H1 (cell line): ENCODE data around the gene CFAP221. TPM values are rescaled to one million over a fixed set of nuclear protein-coding genes. Genes with fewer than 3 reads are reported as not detected.

Experiments
- CTCF ChIA-PET: fragments of 300-600 bp; sonication (Branson Sonifier 250); formaldehyde crosslinking; loops from one replicate; lab custom pipeline; 2021; ENCODE audit not compliant: partially characterized antibody; lab: Charles Lee
- POLR2A ChIA-PET: fragments of 300-600 bp; sonication (Branson Sonifier 250); formaldehyde crosslinking; loops from one replicate; lab custom pipeline; 2021; ENCODE audit warnings: inconsistent platforms; ENCODE audit not compliant: partially characterized antibody; lab: Charles Lee
- DNase-seq, 2 experiments: peaks; one replicate each; pipeline versions ENCODE4 v3.0.0 to v3.0.0-alpha.2; 2010 to 2022; ENCODE audit warnings: low spot score in 2 of 2, low read depth in 1 of 2, mixed read lengths in 1 of 2
- FAIRE-seq: peaks from 2 replicates; lab custom pipeline; 2011; peaks lifted over from hg19 to GRCh38; lab: Jason Lieb, UNC
- H2AFZ ChIP-seq: 2 replicates; pipeline ENCODE4 v1.8.1; 2012; ENCODE audit warnings: low read length, inconsistent platforms
- H2AK5ac ChIP-seq: 2 replicates; pipeline ENCODE4 v1.6.1; 2013; ENCODE audit warnings: low read depth, low read length
- H2BK120ac ChIP-seq: replicated peaks from 2 replicates; pipeline ENCODE3; 2013; ENCODE audit warnings: low read depth, low read length, inconsistent platforms
- H2BK12ac ChIP-seq: 2 replicates; pipeline ENCODE4 v1.6.1; 2013; ENCODE audit warnings: low read depth, low read length
- H2BK15ac ChIP-seq: 2 replicates; pipeline ENCODE4 v1.6.1; 2013; ENCODE audit warnings: low read length
- H2BK20ac ChIP-seq: 2 replicates; pipeline ENCODE4 v1.6.1; 2013; ENCODE audit warnings: low read length
- H2BK5ac ChIP-seq: 2 replicates; pipeline ENCODE4 v1.6.1; 2013; ENCODE audit warnings: low read depth, low read length
- H3K14ac ChIP-seq: 2 replicates; pipeline ENCODE4 v1.6.1; 2013; ENCODE audit warnings: inconsistent platforms; ENCODE audit not compliant: insufficient read length
- H3K18ac ChIP-seq: 2 replicates; pipeline ENCODE4 v1.6.1; 2013; ENCODE audit warnings: low read length; ENCODE audit errors: extremely low read depth
- H3K23ac ChIP-seq: 2 replicates; pipeline ENCODE4 v1.6.1; 2013; ENCODE audit warnings: inconsistent platforms; ENCODE audit not compliant: insufficient read length
- H3K23me2 ChIP-seq: 2 replicates; pipeline ENCODE4 v1.6.1; 2013; ENCODE audit warnings: low read depth, low read length
- H3K27ac ChIP-seq: 2 replicates; pipeline ENCODE4 v1.6.1; 2011; ENCODE audit warnings: low read depth, low read length, inconsistent platforms
- H3K27me3 ChIP-seq, 4 experiments: replicated peaks in 1 of 4; 1 replicate in 1 of 4; 2 replicates in 3 of 4; pipeline versions ENCODE4 v1.6.1 to v1.8.1; 2011 to 2013; ENCODE audit warnings: low read length in 3 of 4, mild to moderate bottlenecking in 3 of 4, inconsistent platforms in 2 of 4, mixed read lengths in 2 of 4, moderate library complexity in 1 of 4; ENCODE audit not compliant: control insufficient read depth in 3 of 4, insufficient read depth in 3 of 4; ENCODE audit errors: extremely low read depth in 1 of 4
- H3K36me3 ChIP-seq, 4 experiments: 2 replicates each; pipeline versions ENCODE4 v1.6.1 to v1.8.1; 2011 to 2013; ENCODE audit warnings: mild to moderate bottlenecking in 4 of 4, low read length in 3 of 4, moderate library complexity in 2 of 4, control low read depth in 1 of 4, inconsistent platforms in 1 of 4; ENCODE audit not compliant: insufficient read depth in 4 of 4, control insufficient read depth in 2 of 4
- H3K4ac ChIP-seq: replicated peaks from 2 replicates; pipeline ENCODE3; 2013; ENCODE audit warnings: low read length, low read depth, mixed read lengths, inconsistent platforms; ENCODE audit not compliant: insufficient read length
- H3K4me1 ChIP-seq, 4 experiments: replicated peaks in 1 of 4; 1 replicate in 1 of 4; 2 replicates in 3 of 4; pipeline versions ENCODE4 v1.6.1 to v1.8.1; 2011 to 2013; ENCODE audit warnings: low read length in 3 of 4, inconsistent platforms in 2 of 4, mixed read lengths in 1 of 4; ENCODE audit not compliant: insufficient read depth in 4 of 4, control insufficient read depth in 3 of 4
- H3K4me2 ChIP-seq, 2 experiments: 2 replicates each; pipeline versions ENCODE4 v1.6.1 to v1.8.1; 2011 to 2013; ENCODE audit warnings: low read depth in 2 of 2, low read length in 2 of 2, control low read depth in 1 of 2, inconsistent platforms in 1 of 2, mild to moderate bottlenecking in 1 of 2; ENCODE audit not compliant: insufficient read depth in 1 of 2
- H3K4me3 ChIP-seq, 4 experiments: fragments of 200-600, 300-600 bp in 1 of 4; sonication (generic), shearing (Covaris generic), sonication (Bioruptor Twin) in 1 of 4; 2 replicates each; pipeline versions ENCODE4 v1.5.1 to v1.8.1; 2011 to 2016; ENCODE audit warnings: low read length in 4 of 4, low read depth in 3 of 4, control low read depth in 2 of 4, inconsistent platforms in 2 of 4, mild to moderate bottlenecking in 2 of 4, mixed read lengths in 1 of 4, moderate library complexity in 1 of 4; ENCODE audit not compliant: insufficient read depth in 2 of 4; ENCODE audit errors: extremely low read depth in 1 of 4
- H3K56ac ChIP-seq: replicated peaks from 2 replicates; pipeline ENCODE3; 2013; ENCODE audit warnings: low read depth, mild to moderate bottlenecking, mixed read lengths, low read length, inconsistent platforms; ENCODE audit not compliant: insufficient read length
- H3K79me1 ChIP-seq: 2 replicates; pipeline ENCODE4 v1.6.1; 2013; ENCODE audit warnings: low read depth, low read length, control low read depth
- H3K79me2 ChIP-seq, 2 experiments: 2 replicates each; pipeline versions ENCODE4 v1.6.1 to v1.8.1; 2012 to 2013; ENCODE audit warnings: low read length in 2 of 2, mild to moderate bottlenecking in 2 of 2, inconsistent platforms in 1 of 2; ENCODE audit not compliant: insufficient read depth in 2 of 2, control insufficient read depth in 1 of 2
- H3K9ac ChIP-seq, 4 experiments: replicated peaks in 1 of 4; 1 replicate in 1 of 4; 2 replicates in 3 of 4; pipeline versions ENCODE4 v1.6.1 to v1.8.1; 2011 to 2013; ENCODE audit warnings: low read depth in 3 of 4, low read length in 3 of 4, control low read depth in 2 of 4, mild to moderate bottlenecking in 2 of 4, moderate library complexity in 2 of 4, inconsistent platforms in 1 of 4; ENCODE audit errors: extremely low read depth in 1 of 4
- H3K9me3 ChIP-seq, 2 experiments: 2 replicates each; pipeline versions ENCODE4 v1.6.1 to v1.8.1; 2012 to 2013; ENCODE audit warnings: mild to moderate bottlenecking in 2 of 2, moderate library complexity in 2 of 2, control low read depth in 1 of 2, inconsistent platforms in 1 of 2, low read depth in 1 of 2, low read length in 1 of 2, mixed read lengths in 1 of 2; ENCODE audit not compliant: insufficient read depth in 2 of 2
- H4K20me1 ChIP-seq, 2 experiments: replicated peaks in 1 of 2; 2 replicates each; pipeline versions ENCODE3 to v1.8.1; 2011 to 2013; ENCODE audit warnings: inconsistent platforms in 2 of 2, low read length in 2 of 2, mild to moderate bottlenecking in 1 of 2; ENCODE audit not compliant: insufficient read depth in 2 of 2, control insufficient read depth in 1 of 2
- H4K5ac ChIP-seq: 2 replicates; pipeline ENCODE4 v1.6.1; 2013; ENCODE audit warnings: low read length, low read depth, mixed read lengths, inconsistent platforms; ENCODE audit not compliant: insufficient read length
- H4K8ac ChIP-seq: 2 replicates; pipeline ENCODE4 v1.8.0; 2013; ENCODE audit warnings: mild to moderate bottlenecking, moderate library complexity, low read length, inconsistent platforms; ENCODE audit not compliant: insufficient read depth; ENCODE audit errors: extremely low read depth
- H4K91ac ChIP-seq: replicated peaks from 2 replicates; pipeline ENCODE3; 2013; ENCODE audit warnings: low read length, mixed read lengths, inconsistent platforms; ENCODE audit not compliant: insufficient read length
- CBX8 ChIP-seq: fragments of 300-800, 300-1000 bp; sonication (generic); IDR thresholded peaks from 2 replicates; pipeline ENCODE4 v1.7.1; 2016; ENCODE audit warnings: low read depth, low read length, borderline replicate concordance
- RBBP5 ChIP-seq: IDR thresholded peaks from 2 replicates; pipeline ENCODE4 v1.7.1; 2012; ENCODE audit warnings: low read depth, mild to moderate bottlenecking, inconsistent platforms, low read length, moderate library complexity, borderline replicate concordance
- SIRT6 ChIP-seq: IDR thresholded peaks from one replicate; pipeline ENCODE4 v1.7.1; 2012; ENCODE audit warnings: low read length, inconsistent platforms
- SP1 ChIP-seq: IDR thresholded peaks from 2 replicates; pipeline ENCODE4 v1.6.1; 2011; ENCODE audit warnings: low read depth, low read length
- TAF7 ChIP-seq: optimal IDR thresholded peaks from 2 replicates; pipeline ENCODE3; 2011; ENCODE audit warnings: low read depth, mild to moderate bottlenecking, inconsistent platforms, low read length, moderate library complexity, borderline replicate concordance
- WGBS, 2 experiments: shearing (Covaris generic) in 1 of 2; methylation state at CpG; one replicate each; pipeline versions ENCODE4 v1.1.6 to v1.1.7; 2013 to 2015; ENCODE audit warnings: low lambda C conversion rate in 2 of 2, mixed read lengths in 2 of 2, inconsistent platforms in 1 of 2, low coverage in 1 of 2, missing lambda C conversion rate in 1 of 2; ENCODE audit not compliant: insufficient replicate concordance in 2 of 2, insufficient coverage in 1 of 2, insufficient read length in 1 of 2; ENCODE audit errors: extremely low coverage in 1 of 2, missing lambda C conversion rate in 1 of 2; 5-methylcytosine and 5-hydroxymethylcytosine counted together
- polyA plus RNA-seq, 7 experiments: library from polyadenylated mRNA; depleted of rRNA in 3 of 7; stranded (reverse) in 5 of 7; unstranded in 2 of 7; fragments of >200 nt in 5 of 7; fragments of 200-250 nt in 2 of 7; gene quantifications; 1 replicate in 5 of 7; 2 replicates in 1 of 7; 4 replicates in 1 of 7; pipeline versions ENCODE4 v1.2.1 to v1.2.3, GENCODE V29; 2011 to 2013; ENCODE audit warnings: missing spikeins in 2 of 7, mixed read lengths in 2 of 7
- total RNA-seq: library from RNA; stranded (reverse); fragmentation: NEBNext Ultra II Directional; extraction: Animal tissue kit (Norgen Biotek cat#: 25700); gene quantifications from 2 replicates; pipeline ENCODE4 v1.2.1, GENCODE V29; 2021
- TF ChIP-seq, protein P1 (sequence below), 3 experiments: IDR thresholded peaks; 1 replicate in 2 of 3; 2 replicates in 1 of 3; pipeline versions ENCODE4 v1.5.1 to v1.6.1; 2011; ENCODE audit warnings: low read length in 3 of 3, mild to moderate bottlenecking in 3 of 3, inconsistent platforms in 2 of 3, low read depth in 1 of 3, moderate library complexity in 1 of 3; ENCODE audit not compliant: insufficient read depth in 1 of 3; ENCODE audit errors: control extremely low read depth in 1 of 3

CFAP221 gene
- total and polyA plus RNA-seq, 2 of the 8 experiments (the other 6 are each of a cell fraction or from before 2014, with no cell fraction given), result 0.14 to 0.71 TPM

DNA sequence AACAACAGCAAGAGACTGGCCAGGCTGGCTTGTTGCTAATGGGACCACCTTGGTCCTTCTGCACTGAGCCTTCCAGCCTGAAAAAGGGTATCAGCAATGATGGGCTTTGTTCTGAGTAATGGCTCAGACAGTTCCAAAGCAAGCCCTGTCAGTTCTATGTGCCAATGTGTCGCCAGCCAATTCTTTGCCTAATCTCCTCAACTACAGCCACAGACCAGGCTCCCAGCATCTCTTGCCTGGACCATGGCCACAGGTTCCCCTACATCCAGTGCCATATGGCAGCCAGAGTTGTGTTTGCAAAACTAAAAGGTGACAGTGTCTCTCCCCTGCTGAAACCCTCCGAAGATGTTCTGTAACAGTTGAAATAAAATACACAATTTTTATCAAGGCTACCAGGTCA lies 73.2 kb downstream of the CFAP221 start:
- Histone ChIP-seq H2BK15ac (no peak overlapping the region), H3K18ac (no peak overlapping the region)
- TF ChIP-seq, protein P1, sequence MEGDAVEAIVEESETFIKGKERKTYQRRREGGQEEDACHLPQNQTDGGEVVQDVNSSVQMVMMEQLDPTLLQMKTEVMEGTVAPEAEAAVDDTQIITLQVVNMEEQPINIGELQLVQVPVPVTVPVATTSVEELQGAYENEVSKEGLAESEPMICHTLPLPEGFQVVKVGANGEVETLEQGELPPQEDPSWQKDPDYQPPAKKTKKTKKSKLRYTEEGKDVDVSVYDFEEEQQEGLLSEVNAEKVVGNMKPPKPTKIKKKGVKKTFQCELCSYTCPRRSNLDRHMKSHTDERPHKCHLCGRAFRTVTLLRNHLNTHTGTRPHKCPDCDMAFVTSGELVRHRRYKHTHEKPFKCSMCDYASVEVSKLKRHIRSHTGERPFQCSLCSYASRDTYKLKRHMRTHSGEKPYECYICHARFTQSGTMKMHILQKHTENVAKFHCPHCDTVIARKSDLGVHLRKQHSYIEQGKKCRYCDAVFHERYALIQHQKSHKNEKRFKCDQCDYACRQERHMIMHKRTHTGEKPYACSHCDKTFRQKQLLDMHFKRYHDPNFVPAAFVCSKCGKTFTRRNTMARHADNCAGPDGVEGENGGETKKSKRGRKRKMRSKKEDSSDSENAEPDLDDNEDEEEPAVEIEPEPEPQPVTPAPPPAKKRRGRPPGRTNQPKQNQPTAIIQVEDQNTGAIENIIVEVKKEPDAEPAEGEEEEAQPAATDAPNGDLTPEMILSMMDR (IDR thresholded peaks at IDR 0.05; ENCODE audit: control extremely low read depth in 1 of 3, insufficient read depth in 1 of 3, low read depth in 1 of 3, low read length in 3 of 3), result no peak
- no peak for TF ChIP-seq TAF7
- TF ChIP-seq SIRT6, result no peak
- no peak for TF ChIP-seq RBBP5
- TF ChIP-seq SP1, result no peak
- TF ChIP-seq CBX8, result no peak

More for the DNA sequence above, 73.2 kb downstream of the CFAP221 start:
- Histone ChIP-seq H2BK120ac (no peak overlapping the region), H4K8ac (no peak overlapping the region), H3K14ac (no peak overlapping the region), H3K4ac (no peak overlapping the region), H3K23ac (no peak overlapping the region), H2BK12ac (no peak overlapping the region), H4K5ac (no peak overlapping the region), H2BK5ac (no peak overlapping the region), H2AFZ (no peak overlapping the region), H3K4me3 (no peak overlapping the region), H4K91ac (no peak overlapping the region), H3K27me3 (no peaks in the 10 kb centered on the region), H3K4me2 (no peak overlapping the region), H3K4me1 (no peaks in the 10 kb centered on the region; a peak in 2 of 7 replicates), H3K23me2 (no peaks in the 10 kb centered on the region), H3K36me3 (no peaks in the 10 kb centered on the region), H3K9ac (no peak overlapping the region), H3K79me2 (no peaks in the 10 kb centered on the region), H2BK20ac (no peak overlapping the region), H3K9me3 (peaks cover 10 to 14% of the 10 kb centered on the region in 2 experiments; a peak in 2 of 4 replicates), H2AK5ac (no peak overlapping the region), H4K20me1 (no peaks in the 10 kb centered on the region), H3K79me1 (no peaks in the 10 kb centered on the region), H3K56ac (no peak overlapping the region), H3K27ac (no peak overlapping the region)
- WGBS, 2 experiments, result 92% methylated on average over 2 of the region's 2 CpGs; no CpG with 5 or more reads in 1 of the 2 experiments
- ChIA-PET CTCF (interaction anchor here (0.6 to 1.3 kb wide), 3 partner anchors 23 to 70 kb away, joined by 3 to 5 read pairs (median 3); no protein-coding TSS in a partner anchor), POLR2A (interaction anchor here (1.0 kb wide), 1 partner anchor 62 kb away, joined by 3 read pairs; the partner anchor contains the start of gene TMEM177)
- DNase-seq (no peak), FAIRE-seq (no peak)
